HG02798 (cell line): ENCODE data around the gene TSPAN9.

Source experiments
- ATAC-seq: cut with Tn5 transposase; IDR thresholded peaks from one replicate; pipeline ENCODE4 v1.9.1; 2021; ENCODE audit warnings: mild to moderate bottlenecking; ENCODE audit not compliant: unreplicated experiment, poor library complexity

Gene TSPAN9

GRCh38 chr12:3216726-3217682 is 139.8 kb downstream of the TSPAN9 start:
- ATAC-seq, result no peak

- no peak for ATAC-seq
Observed at GRCh38 chr12:3217683-3218079, 140.5 kb downstream of the TSPAN9 start.

- ATAC-seq, result no peak
Observed at GRCh38 chr12:3218228-3219171, 141.3 kb downstream of the TSPAN9 start.

- no peak for ATAC-seq
Observed at GRCh38 chr12:3219233-3219632, 142.1 kb downstream of the TSPAN9 start.

GRCh38 chr12:3220382-3221321 is 143.5 kb downstream of the TSPAN9 start:
- ATAC-seq, result no peak

- ATAC-seq, result no peak
Observed at GRCh38 chr12:3222306-3222705, 145.1 kb downstream of the TSPAN9 start.

GRCh38 chr12:3222979-3223378 is 145.8 kb downstream of the TSPAN9 start:
- no peak for ATAC-seq

GRCh38 chr12:3223601-3224529 is 146.7 kb downstream of the TSPAN9 start:
- ATAC-seq, result no peak

GRCh38 chr12:3224530-3224903 is 147.3 kb downstream of the TSPAN9 start:
- no peak for ATAC-seq

GRCh38 chr12:3225154-3225795 is 148.1 kb downstream of the TSPAN9 start:
- no peak for ATAC-seq

- ATAC-seq, result no peak
Observed at GRCh38 chr12:3225796-3226180, 148.6 kb downstream of the TSPAN9 start.

- ATAC-seq, result no peak
Observed at GRCh38 chr12:3226264-3226663, 149.1 kb downstream of the TSPAN9 start.

- no peak for ATAC-seq
Observed at GRCh38 chr12:3227076-3227975, 150.1 kb downstream of the TSPAN9 start.

GRCh38 chr12:3228552-3228951 is 151.4 kb downstream of the TSPAN9 start:
- ATAC-seq, result no peak

- no peak for ATAC-seq
Observed at GRCh38 chr12:3229577-3229976, 152.4 kb downstream of the TSPAN9 start.

GRCh38 chr12:3230758-3231375 is 153.7 kb downstream of the TSPAN9 start:
- ATAC-seq, result no peak

GRCh38 chr12:3231399-3231876 is 154.3 kb downstream of the TSPAN9 start:
- no peak for ATAC-seq
